ENCODE measurements around the gene TRPM7.
A peak's percentile ranks its signal among the peaks of the same experiment; 100 is the strongest.

Gene TRPM7

DNA sequence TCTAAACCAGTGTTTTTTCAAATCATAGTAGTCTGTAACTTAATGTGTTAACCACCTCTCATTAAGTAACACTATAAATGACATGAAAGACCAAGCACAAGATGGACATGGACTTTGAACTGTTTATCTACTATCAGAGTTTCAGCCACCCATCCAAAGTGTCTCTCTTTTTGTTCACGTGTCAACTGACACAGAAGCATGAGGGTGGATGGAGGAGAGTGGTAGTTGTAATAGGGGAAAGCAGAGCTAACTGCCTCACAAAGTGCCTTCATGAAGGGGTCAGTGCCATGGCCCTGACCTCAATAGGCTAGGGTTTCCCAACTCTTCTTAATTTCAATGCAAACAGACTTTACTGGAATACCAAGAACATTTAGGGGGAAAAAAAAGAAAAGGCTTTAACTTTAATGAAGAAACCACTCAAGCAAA is 32.1 kb upstream of the TRPM7 start:
- TF ChIP-seq, protein P1, sequence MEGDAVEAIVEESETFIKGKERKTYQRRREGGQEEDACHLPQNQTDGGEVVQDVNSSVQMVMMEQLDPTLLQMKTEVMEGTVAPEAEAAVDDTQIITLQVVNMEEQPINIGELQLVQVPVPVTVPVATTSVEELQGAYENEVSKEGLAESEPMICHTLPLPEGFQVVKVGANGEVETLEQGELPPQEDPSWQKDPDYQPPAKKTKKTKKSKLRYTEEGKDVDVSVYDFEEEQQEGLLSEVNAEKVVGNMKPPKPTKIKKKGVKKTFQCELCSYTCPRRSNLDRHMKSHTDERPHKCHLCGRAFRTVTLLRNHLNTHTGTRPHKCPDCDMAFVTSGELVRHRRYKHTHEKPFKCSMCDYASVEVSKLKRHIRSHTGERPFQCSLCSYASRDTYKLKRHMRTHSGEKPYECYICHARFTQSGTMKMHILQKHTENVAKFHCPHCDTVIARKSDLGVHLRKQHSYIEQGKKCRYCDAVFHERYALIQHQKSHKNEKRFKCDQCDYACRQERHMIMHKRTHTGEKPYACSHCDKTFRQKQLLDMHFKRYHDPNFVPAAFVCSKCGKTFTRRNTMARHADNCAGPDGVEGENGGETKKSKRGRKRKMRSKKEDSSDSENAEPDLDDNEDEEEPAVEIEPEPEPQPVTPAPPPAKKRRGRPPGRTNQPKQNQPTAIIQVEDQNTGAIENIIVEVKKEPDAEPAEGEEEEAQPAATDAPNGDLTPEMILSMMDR (IDR thresholded peaks at IDR 0.05; ENCODE audit: low read depth, low read length, poor library complexity, severe bottlenecking), result no peak
- no peak for TF ChIP-seq EZH2phosphoT487 (IDR thresholded peaks at IDR 0.05; ENCODE audit: borderline replicate concordance, low read length)
- H3K27ac ChIP-seq (ENCODE audit: low read depth, low read length), result no peak overlapping the region
- no peak overlapping the region for H3K4me2 ChIP-seq (ENCODE audit: low read length)
- no peaks in the 10 kb centered on the region for H3K9me3 ChIP-seq (ENCODE audit: control insufficient read depth, insufficient read depth, low read length)
- H3F3A ChIP-seq (ENCODE audit: control insufficient read depth, insufficient read depth), result peaks cover under 1% of the 10 kb centered on the region; the same call in 1 of the 2 replicates
- no peaks in the 10 kb centered on the region for H4K20me1 ChIP-seq (ENCODE audit: control insufficient read depth, insufficient read depth, low read depth, low read length)
- no peaks in the 10 kb centered on the region for H3K9me2 ChIP-seq (replicated peaks; ENCODE audit: control insufficient read depth, low read length)
- no peaks in the 10 kb centered on the region for H3K27me3 ChIP-seq (ENCODE audit: control insufficient read depth, low read length)
- peaks cover 9% of the 10 kb centered on the region; the same call in 1 of the 2 replicates for H3K36me3 ChIP-seq (ENCODE audit: control insufficient read depth, low read length)
- no peak overlapping the region for H3K4me3 ChIP-seq (ENCODE audit: low read length)
- H3K79me2 ChIP-seq (ENCODE audit: control insufficient read depth, low read length), result no peaks in the 10 kb centered on the region
- H3K4me1 ChIP-seq (ENCODE audit: control insufficient read depth, low read length), result peaks cover 8% of the 10 kb centered on the region; the same call in 1 of the 2 replicates

DNA sequence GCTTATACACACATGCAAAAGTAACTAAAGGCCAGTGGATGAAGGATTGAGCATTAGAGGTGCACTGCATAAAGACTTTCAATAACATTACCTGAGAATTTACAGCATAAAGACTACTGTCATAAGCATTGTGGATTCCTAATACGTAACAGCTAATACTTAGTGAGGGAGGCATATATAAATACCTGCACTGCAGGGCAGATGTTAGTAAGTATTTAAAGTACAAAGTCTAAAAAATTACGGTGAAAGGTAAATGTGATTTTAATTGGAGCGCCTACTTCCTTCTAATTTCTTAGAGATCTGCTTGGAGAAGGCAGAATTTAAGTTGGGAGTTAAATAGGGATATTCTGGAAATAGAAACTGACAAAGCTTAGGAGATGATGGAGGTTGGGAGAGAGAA is 25.4 kb upstream of the TRPM7 start:
- Histone ChIP-seq H3K4me3 (ENCODE audit: low read length) (no peak overlapping the region), H3K9me2 (replicated peaks; ENCODE audit: control insufficient read depth, low read length) (no peaks in the 10 kb centered on the region), H3F3A (ENCODE audit: control insufficient read depth, insufficient read depth) (peaks cover 16% of the 10 kb centered on the region), H3K4me1 (ENCODE audit: control insufficient read depth, low read length) (peaks cover 47% of the 10 kb centered on the region), H3K36me3 (ENCODE audit: control insufficient read depth, low read length) (peaks cover 3% of the 10 kb centered on the region), H3K9me3 (ENCODE audit: control insufficient read depth, insufficient read depth, low read length) (no peaks in the 10 kb centered on the region), H3K27ac (ENCODE audit: low read depth, low read length) (no peak overlapping the region), H3K27me3 (ENCODE audit: control insufficient read depth, low read length) (no peaks in the 10 kb centered on the region), H3K4me2 (ENCODE audit: low read length) (no peak overlapping the region), H3K79me2 (ENCODE audit: control insufficient read depth, low read length) (no peaks in the 10 kb centered on the region), H4K20me1 (ENCODE audit: control insufficient read depth, insufficient read depth, low read depth, low read length) (no peaks in the 10 kb centered on the region)
- TF ChIP-seq, protein P1 (IDR thresholded peaks at IDR 0.05; ENCODE audit: low read depth, low read length, poor library complexity, severe bottlenecking), result no peak
- TF ChIP-seq EZH2phosphoT487 (IDR thresholded peaks at IDR 0.05; ENCODE audit: borderline replicate concordance, low read length), result no peak

DNA sequence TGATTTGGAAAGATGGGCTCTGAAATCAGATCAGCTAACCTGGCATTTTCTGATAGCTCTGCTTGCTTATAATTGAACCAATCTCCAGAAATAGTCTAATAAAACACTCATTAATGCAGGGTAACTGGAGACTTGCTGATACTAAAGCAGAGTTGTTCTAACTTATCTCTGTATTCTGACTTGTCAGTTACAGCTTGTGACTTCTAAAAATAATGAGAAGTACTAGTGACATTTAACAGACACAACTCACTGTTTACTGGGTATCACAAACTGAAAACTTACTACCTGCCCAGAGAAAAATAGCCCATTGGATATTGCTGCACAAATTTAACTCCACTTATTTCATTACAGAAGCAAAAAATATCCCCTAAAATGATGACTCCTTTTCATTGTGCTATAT is 24.0 kb upstream of the TRPM7 start:
- Histone ChIP-seq H3K36me3 (ENCODE audit: control insufficient read depth, low read length) (peaks cover 3% of the 10 kb centered on the region), H3F3A (ENCODE audit: control insufficient read depth, insufficient read depth) (peaks cover 22% of the 10 kb centered on the region), H3K9me2 (replicated peaks; ENCODE audit: control insufficient read depth, low read length) (no peaks in the 10 kb centered on the region), H3K4me3 (ENCODE audit: low read length) (no peak overlapping the region), H3K79me2 (ENCODE audit: control insufficient read depth, low read length) (no peaks in the 10 kb centered on the region), H3K9me3 (ENCODE audit: control insufficient read depth, insufficient read depth, low read length) (no peaks in the 10 kb centered on the region), H3K27me3 (ENCODE audit: control insufficient read depth, low read length) (no peaks in the 10 kb centered on the region), H3K4me1 (ENCODE audit: control insufficient read depth, low read length) (peaks cover 61% of the 10 kb centered on the region), H3K27ac (ENCODE audit: low read depth, low read length) (peak overlapping the region; percentile 6), H4K20me1 (ENCODE audit: control insufficient read depth, insufficient read depth, low read depth, low read length) (no peaks in the 10 kb centered on the region), H3K4me2 (ENCODE audit: low read length) (peak overlapping the region; percentile 34; the same call in 1 of the 2 replicates)
- TF ChIP-seq, protein P1 (IDR thresholded peaks at IDR 0.05; ENCODE audit: low read depth, low read length, poor library complexity, severe bottlenecking), result no peak
- TF ChIP-seq EZH2phosphoT487 (IDR thresholded peaks at IDR 0.05; ENCODE audit: borderline replicate concordance, low read length), result no peak
